GM18868 (cell line): Measurements from ENCODE around the gene SNTG2.
"Not testable (repeated sequence)": the region's sequence is repeated elsewhere in the genome, so short reads cannot be mapped to it uniquely, and the experiment has no call there.

ENCODE experiments used
- ATAC-seq: cut with Tn5 transposase; IDR thresholded peaks from one replicate; pipeline ENCODE4 v1.9.1; 2021; ENCODE audit warnings: mild to moderate bottlenecking, moderate library complexity; ENCODE audit not compliant: unreplicated experiment

The SNTG2 gene

GRCh38 chr2:1229596-1229995, 278.9 kb downstream of the SNTG2 start:
- ATAC-seq = not testable (repeated sequence)

DNA sequence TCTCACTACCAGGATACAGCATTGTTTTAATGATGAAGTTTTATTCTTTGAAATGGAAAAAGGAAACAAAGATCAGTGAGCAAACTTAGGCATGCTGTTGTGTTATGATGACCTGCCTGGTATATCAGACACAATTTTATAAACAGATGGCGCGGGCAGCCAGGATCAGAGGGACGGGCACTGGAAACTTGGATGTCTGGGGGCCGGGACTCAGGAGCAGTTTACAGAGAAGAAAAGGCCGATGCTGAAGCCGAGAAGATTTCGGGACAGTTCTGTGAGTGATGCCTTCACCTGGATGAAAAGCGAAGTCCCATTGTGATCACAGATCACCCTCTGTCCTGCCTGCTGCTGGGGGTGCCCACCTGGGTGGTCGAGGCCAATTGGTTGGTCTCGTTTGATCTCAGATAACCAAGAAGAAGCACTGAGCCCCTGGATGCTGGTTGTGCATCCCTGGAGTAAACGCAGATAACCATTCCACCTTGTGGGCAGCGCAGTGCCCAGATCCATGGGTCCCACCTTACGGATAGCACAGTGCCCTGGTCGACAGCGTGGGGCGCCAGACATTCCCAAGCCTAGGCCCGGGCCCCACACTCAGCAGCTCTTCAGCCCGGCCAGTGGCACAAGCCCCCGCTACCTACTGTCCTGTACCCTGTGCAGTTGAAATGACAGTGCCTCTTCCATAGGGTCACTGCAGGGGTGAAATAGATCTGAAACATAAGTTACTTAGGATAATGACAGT, 279.7 kb downstream of the SNTG2 start:
- ATAC-seq = no peak

- ATAC-seq = no peak
These were observed 280.9 kb downstream of the SNTG2 start for GRCh38 chr2:1231466-1232063.

DNA sequence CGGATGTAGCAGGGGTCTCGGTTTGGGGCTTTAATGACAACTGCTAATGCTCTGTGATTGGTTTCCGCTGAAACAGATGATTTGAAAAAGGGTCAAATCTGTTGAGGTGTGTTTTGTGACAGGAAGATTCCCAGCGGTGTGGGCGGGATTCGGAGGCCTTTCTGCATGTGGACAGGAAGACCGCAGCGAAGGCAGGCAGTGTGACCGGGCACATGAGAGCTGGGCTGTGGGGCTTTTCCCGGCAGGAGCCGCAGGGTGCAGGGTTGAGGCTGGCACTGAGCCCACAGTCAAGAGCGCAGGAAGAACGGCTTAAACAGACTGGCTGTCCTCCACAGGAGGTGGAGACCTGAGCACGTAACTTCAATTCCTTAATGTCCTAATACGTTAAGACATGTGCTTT, 282.6 kb downstream of the SNTG2 start:
- no peak for ATAC-seq

DNA sequence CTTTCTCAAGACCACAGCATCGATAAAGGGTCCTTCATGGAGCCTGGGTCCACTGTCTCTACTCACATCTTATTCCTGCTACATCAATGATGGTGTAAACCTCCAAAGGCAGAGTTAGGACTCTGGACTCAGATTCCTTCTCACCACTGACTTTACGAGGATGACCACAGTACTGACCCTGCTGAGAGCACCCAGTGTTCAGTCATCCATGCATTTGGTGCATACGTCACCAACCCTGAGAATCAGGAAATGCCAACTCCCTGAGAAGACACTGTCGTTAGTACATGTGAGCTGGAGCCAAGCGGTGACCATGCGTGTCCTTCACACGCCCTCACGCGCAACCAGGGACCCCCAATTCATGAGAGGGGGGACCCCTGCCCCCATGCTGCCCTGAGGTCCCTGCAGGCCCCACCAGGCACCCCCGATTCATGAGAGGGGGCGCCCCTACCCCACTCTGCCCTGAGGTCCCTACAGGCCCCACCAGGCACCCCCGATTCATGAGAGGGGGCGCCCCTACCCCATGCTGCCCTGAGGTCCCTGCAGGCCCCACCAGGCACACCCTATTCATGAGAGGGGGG, 284.2 kb downstream of the SNTG2 start:
- no peak for ATAC-seq

DNA sequence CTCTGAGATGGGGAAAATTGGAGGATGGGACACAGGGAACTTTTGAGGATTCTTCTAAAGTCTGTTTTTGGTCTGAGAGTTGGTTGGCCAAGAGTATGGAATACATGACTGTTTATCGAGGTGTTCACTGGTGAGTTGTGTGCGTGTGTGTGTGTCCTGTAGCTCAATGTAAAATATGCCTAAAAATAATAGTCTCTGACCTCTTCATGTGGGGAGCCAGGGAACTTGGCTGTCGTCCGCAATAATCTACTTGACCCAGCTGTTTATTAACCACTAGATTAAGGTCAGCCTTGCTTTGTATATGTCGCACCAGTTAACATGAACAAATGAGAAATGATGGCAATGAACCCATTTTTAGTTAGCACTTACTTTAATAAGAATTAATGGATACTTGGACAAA, 285.2 kb downstream of the SNTG2 start:
- no peak for ATAC-seq

GRCh38 chr2:1236606-1237005, 286.0 kb downstream of the SNTG2 start:
- ATAC-seq = no peak

DNA sequence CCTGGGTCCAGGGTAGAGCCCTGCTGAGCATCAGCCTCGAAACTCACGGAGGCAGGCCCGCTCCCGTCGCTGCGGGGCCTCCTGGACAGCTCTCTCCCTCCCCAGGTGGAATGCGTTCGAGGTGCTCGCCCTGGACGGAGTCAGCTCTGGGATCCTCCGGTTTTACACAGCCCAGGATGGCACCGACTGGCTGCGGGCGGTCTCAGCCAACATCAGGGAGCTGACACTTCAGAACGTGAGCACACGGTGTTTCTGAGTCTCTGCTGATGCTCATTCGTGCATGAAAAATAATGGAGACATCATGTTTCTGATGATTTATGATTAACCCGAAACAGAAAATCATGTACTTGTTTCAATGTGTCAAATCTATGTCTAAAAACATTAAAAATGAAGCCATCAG, 287.1 kb downstream of the SNTG2 start:
- ATAC-seq = no peak

- ATAC-seq = no peak
These were observed 288.0 kb downstream of the SNTG2 start for GRCh38 chr2:1238598-1239138.

DNA sequence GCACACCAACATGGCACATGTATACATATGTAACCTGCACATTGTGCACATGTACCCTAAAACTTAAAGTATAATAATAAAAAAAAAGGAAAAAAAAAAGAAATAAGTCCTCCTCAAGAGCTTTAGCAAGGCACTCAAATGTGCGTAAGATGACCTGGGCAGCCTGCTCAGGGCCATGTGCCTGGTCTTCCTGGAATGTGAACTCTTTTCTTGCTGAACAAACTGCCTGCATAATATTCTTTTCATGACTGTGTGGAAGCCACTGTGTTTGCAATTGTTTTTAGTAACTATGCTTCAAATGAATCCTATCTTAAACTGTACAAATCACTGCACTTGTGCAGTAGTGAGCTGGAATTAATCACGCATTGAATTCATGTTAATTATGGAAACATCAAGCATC, 294.5 kb downstream of the SNTG2 start:
- no peak for ATAC-seq

- ATAC-seq = no peak
These were observed 295.6 kb downstream of the SNTG2 start for GRCh38 chr2:1246239-1246638.

- ATAC-seq = no peak
These were observed 296.3 kb downstream of the SNTG2 start for GRCh38 chr2:1246991-1247390.

DNA sequence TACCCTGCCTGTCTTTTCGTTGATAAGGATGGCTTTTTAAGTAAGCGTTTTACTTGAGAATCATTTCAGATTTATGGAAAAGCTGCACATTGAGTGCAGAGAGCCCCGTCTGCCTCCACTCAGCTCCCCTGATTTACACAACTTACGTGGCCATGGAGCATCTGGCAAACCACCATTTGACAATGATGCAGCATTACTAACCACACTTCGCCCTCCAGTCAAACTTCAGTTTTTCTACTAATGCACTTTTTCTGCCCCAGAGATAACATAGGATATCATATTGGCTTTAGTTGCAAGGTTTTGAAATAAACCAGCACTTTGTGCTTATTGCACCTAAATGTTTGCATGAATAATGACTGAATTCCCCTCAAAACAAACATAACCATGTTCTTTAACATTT, 297.5 kb downstream of the SNTG2 start:
- no peak for ATAC-seq

DNA sequence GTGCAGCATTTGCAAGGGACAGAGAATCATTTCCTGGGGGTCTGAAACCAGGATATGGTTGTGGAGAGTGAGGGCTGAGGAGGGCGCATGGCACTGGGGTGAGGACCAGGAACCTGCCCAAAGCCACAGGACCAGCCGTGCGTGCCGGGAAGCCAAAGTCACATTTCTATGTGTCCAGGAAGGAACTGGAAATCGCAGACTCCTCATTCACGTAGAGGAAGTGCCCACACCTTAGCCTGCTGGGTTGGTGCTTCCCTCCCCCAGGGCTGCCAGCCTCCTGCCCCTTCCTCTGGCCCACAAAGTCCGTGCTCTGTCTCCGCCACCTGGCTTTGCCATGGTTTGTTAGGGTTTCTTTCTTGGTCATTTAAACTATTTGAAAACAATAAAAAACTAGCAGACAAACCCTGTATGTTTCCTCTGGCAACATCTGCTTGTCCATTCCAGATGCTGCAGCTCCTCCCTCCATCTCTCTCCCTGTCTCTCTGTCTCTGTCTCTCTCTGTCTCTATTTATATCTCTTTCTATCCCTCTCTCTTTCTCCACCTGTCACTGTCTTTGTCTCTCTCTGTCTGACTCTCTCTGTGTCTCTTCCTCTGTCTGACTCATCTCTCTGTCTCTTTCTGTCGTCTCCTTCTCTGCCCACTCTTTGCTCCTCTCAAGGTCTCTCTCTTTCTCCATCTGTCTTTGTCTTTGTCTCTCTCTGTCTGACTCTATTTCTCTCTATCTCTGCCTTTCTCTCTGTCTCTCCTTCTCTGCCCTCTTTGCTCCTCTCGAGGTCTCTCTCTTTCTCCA, 299.4 kb downstream of the SNTG2 start:
- no peak for ATAC-seq

GRCh38 chr2:1251520-1251919, 300.9 kb downstream of the SNTG2 start:
- no peak for ATAC-seq

GRCh38 chr2:1253629-1254028, 303.0 kb downstream of the SNTG2 start:
- ATAC-seq = no peak

GRCh38 chr2:1254662-1255343, 304.2 kb downstream of the SNTG2 start:
- ATAC-seq = no peak

GRCh38 chr2:1256632-1257324, 306.1 kb downstream of the SNTG2 start:
- no peak for ATAC-seq

GRCh38 chr2:1257334-1257733, 306.7 kb downstream of the SNTG2 start:
- ATAC-seq = no peak

DNA sequence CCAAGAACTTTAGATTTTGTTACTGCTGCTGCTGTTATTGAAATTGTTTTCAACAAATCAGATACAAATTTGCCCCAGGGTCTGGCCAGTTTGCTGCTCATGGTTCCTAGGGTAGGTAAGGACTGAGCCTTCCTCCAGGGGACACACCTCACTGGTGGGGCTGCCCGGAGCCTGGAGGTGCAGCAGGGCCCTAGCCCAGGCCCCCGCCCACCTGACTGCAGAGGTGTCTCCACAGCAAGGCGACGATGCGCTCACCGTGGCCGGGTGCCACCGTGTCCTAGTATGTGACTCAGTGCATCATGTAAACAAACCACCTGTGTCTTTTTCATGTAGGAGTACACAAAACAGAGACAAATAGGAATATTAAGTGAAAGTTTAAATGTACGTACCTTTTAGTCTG, 309.1 kb downstream of the SNTG2 start:
- ATAC-seq = no peak
